Esophagus muscularis mucosa (tissue), 4 donors: ENCODE measurements around the gene GJA10.

ENCODE experiments used
- EP300 ChIP-seq: sonication (generic); formaldehyde crosslinking; IDR thresholded peaks from one replicate; pipeline ENCODE4 v1.6.1; 2017; ENCODE audit warnings: antibody characterized with exemption
- POLR2A ChIP-seq: fragments of 450-650 bp; IDR thresholded peaks from one replicate; pipeline ENCODE4 v1.6.1; 2017; ENCODE audit warnings: antibody characterized with exemption, moderate library complexity, mild to moderate bottlenecking, low read depth
- TF ChIP-seq, protein P1 (sequence below), 3 experiments: fragments of 200-600 bp in 2 of 3; fragments of 450-650 bp in 1 of 3; sonication (generic) in 2 of 3; IDR thresholded peaks; one replicate each; pipeline ENCODE4 v1.5.1; 2017 to 2019; ENCODE audit warnings: antibody characterized with exemption in 3 of 3, mild to moderate bottlenecking in 2 of 3, moderate library complexity in 1 of 3

DNA sequence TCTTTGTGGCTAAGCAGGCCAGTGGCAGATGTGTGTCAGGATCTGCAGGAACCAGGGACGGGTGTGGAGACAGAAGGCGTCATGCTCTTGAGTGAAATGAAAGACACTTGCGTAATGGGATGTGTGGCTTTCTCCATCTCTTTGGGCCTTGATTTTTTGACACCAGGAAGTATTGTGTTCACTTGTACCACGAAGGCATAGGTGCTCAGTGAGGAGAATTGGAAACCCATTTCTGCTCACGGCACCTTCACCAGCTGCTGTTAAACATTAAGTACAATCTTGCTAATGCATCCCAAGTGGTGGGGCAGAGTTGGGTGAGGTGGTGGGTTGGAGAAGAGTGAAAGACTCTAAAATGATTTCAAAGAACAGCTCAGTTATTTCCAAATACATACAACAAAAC is 30.0 kb downstream of the GJA10 start:
- no peak for TF ChIP-seq POLR2A
- TF ChIP-seq, protein P1, sequence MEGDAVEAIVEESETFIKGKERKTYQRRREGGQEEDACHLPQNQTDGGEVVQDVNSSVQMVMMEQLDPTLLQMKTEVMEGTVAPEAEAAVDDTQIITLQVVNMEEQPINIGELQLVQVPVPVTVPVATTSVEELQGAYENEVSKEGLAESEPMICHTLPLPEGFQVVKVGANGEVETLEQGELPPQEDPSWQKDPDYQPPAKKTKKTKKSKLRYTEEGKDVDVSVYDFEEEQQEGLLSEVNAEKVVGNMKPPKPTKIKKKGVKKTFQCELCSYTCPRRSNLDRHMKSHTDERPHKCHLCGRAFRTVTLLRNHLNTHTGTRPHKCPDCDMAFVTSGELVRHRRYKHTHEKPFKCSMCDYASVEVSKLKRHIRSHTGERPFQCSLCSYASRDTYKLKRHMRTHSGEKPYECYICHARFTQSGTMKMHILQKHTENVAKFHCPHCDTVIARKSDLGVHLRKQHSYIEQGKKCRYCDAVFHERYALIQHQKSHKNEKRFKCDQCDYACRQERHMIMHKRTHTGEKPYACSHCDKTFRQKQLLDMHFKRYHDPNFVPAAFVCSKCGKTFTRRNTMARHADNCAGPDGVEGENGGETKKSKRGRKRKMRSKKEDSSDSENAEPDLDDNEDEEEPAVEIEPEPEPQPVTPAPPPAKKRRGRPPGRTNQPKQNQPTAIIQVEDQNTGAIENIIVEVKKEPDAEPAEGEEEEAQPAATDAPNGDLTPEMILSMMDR (IDR thresholded peaks at IDR 0.05): no peak
- TF ChIP-seq EP300: no peak
